NCI-H2227 (cell line): ENCODE measurements around the gene SLC2A9.

ENCODE experiments used
- DNase-seq: peaks from one replicate; lab custom pipeline; 2025; ENCODE audit not compliant: unreplicated experiment; lab: John Stamatoyannopoulos, UW

The SLC2A9 gene

DNA sequence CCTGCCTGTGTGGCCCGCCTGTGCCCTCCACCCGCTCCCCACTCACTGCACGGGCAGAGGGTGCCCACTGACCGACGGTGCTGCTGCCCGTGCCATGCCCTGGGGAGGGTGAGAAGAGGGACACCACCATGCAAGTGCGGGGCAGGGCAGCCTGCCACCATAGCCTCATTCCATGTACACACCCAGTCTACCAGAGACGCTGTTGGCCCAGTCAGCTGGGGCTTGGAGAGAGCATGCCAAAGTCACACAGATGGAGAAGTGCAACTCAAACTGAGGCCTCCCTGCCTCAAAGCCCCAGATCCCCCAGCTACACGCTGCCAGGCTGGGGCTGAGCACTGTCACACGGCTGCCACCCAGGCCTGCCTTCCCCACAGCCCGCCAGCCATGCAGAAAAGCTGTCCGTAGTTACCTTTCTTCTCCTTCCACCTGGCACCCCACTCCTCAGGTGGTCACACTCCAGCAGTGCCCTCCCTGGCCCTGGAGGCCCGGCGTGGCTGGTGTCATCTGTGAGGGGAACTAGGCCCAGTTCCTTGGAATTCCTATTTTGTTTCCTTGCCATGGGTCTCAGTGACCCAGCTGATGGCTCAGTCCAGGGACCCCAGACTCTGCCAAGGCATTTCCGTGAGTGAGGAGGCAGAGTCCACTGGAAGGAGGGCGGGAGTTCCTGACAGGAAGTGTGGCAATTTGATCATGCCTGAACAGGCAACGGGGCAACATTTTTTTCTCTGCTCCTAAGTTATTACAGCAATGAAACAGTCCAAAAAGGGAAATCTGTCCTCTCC is at the start of gene SLC2A9:
Gene SLC2A9 (minus strand): TSS at position 627 of the 782 bp plus-strand sequence. CDS start 68 bp downstream, at position 559.
- DNase-seq, result no peak

DNA sequence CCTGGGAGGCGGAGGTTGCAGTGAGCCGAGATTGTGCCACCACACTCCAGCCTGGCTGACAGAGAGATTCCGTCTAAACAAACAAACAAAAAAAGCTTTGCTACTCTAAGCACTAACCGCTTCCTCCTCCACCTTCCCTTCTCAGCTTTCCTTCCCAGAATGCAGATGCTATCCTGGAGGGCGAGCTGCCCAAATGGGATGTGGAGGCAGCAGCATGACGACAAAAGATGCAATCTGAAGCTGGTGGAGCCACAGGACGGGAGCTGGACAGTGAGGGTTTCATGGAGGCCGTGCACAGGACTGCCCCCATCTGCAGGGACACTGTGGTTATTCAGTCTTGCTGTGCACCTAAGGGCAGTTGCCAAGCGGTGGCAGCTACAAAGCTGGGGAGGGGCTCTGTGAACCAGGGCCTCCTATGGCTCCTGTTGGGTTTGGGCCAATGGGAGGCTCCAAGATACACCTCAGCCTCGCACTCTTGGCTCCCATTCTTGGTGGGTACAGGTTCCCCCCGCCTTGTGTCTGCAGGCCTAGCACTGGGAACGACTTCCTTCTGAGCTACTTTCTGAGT is 47.9 kb upstream of the SLC2A9 start:
- DNase-seq, result no peak

DNA sequence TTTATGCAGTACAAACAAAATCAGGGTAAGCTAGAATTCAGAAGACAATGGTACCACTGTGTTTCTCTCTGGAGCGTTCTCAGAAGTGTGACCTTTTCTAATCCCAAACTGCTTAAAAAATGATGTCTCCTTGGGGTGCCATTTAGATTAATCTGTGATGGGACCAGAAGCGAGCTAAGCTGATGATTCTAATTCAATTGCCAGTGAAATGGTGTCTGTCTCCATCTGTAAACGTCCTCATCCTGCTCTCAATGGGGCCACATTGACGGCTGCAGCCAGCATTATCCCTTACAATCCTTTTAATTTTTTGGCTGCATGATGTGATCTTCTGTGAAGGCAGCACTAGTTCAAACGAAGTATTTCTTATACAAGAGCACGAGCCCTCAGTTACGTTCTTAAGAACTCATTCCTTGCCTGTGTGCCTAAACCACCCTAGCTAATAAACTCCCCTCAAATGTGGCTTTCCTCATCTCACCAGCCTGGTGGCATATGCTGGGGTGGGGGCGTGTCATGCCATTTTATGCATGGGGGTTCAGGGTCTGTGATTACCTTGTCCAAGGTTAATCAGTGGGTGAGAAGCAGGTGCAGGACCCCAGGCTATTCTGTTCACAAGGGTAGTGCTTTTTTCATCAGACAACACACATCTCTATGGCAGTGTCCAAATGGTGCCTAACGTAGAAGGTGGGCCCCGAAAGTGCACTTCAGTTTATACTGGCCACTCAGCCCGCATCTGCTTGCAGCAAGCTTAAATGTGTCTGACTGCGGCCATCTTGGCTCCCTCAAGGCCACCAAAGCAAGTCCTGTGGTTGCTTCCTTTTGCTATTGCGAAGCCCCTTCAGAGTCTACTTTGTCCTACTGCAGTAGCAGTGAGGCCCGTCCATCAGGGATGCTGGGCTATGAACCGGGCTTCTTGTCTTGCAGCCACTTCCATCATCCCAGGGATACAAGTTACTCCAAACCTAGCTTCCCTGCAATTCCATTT is 45.7 kb upstream of the SLC2A9 start:
- DNase-seq, result peak; percentile 21

DNA sequence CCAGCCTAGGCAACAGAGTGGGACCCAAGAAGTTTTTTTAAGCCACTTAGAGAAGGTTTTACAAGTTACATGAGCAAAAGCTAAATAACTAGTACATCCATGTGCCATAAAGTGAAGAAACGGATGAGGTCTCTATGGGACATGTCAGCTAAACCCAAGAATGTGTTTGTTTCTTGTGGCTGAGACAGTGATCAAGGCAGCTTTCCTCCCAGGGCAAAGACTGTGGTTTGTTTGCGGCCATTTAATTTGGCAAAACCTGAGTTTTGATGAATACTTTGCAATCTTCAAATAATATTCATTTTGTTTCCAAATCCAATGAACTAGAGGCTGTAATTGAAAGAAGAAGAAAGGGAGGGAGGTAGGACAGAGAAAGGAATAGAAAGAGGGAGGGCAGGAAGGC is 44.9 kb upstream of the SLC2A9 start:
- no peak for DNase-seq

DNA sequence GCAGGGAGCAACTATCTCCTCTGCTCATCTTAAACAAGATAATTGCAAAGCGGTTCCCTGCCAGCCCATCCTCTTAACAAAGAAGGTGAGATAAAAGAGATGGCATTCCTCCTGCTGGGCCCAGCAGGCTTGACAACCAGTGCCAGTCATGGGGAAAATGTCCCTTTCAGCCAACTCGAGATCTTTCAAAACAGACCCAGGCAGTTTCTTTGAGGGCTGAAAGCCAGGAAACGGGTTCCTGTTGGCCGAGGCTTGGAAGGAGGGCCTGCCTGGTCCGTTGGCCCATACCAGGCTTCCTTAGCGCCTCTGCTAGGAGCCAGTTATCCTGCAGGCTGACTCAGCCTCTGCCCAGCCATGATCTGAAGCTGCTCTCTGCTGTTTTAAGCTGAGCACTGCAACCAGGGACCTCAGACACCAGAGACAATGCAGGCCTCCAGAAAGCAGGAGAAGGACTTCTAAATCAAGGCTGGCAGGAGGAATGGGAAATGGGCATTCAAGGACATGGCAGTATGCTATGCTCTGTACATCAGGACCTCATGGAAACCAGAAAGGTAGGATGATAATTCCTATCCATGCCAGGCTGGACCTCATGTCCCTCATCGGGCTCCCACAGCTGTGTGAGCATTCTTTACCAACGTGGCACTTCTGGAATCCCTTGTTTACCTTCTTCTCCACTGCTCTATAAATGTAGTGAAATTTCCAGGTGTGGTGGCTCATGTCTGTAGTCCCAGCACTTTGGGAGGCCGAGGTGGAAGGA is 42.4 kb upstream of the SLC2A9 start:
- DNase-seq, result peak; percentile 45

DNA sequence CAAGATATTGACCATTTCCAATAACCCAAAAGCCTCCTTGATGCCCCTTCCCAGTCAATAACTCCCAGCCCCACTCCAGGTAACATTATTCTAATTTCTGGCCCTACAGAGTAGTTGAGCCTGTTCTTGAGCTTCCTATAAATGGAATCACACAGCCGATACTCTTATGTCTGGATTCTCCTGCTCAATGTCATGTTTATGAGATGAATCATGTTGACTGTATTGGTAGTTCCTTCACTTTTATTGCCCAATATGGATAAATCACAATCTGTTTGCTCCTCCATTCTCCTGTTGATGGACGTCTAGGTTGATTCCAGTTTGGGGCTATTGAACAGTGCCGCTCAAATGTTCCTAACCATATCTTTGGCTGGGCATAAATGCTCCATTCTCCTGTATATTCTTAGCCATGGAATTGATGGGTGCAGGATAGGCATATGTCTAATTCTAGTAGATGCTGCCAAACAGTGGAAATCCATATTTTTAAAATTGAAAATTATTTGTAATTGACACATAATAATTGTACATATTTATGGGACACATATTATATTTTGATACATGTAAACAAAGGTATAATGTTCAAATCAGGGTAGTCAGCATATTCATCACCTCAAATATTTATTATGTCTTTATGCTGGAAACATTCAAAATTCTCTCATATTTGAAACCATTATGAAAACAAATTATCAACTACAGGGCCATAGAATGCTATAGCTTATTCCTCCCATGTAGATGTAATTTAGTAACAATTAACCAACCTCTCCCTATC is 40.5 kb upstream of the SLC2A9 start:
- no peak for DNase-seq

DNA sequence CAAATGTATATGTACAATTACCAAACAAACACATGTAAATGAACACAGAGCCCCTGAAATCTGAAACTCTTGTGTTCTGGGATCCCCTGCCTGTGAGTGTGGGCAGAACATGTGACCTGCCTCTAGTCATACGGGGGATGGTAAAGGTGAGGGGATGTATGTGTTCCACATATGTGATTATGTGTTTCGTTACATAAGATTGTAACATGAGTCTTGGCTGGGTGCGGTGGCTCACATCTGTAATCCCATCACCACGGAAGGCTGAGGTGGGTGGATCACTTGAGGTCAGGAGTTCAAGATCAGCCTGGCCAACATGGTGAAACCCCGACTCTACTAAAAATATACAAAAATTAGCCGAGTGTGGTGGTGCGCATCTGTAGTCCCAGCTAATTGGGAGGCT is 37.1 kb upstream of the SLC2A9 start:
- no peak for DNase-seq

DNA sequence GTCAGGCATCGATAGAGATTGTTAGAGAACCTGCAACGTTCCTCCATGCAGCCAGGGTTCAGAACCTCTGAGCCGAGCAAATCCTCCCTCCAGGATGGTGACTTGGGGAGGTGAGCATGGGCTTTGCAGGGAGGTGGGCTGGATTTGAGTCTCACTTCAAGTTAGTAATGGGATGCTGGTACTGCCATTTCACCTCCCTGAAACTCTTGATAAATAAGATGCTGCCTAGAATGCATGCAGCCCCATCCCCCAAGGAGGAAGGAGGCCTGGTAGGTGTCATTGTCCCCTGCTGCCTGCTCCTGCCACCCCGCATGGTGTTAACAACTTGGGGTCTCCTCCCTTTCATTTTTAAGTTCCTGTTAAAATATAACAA is 35.7 kb upstream of the SLC2A9 start:
- DNase-seq, result no peak

DNA sequence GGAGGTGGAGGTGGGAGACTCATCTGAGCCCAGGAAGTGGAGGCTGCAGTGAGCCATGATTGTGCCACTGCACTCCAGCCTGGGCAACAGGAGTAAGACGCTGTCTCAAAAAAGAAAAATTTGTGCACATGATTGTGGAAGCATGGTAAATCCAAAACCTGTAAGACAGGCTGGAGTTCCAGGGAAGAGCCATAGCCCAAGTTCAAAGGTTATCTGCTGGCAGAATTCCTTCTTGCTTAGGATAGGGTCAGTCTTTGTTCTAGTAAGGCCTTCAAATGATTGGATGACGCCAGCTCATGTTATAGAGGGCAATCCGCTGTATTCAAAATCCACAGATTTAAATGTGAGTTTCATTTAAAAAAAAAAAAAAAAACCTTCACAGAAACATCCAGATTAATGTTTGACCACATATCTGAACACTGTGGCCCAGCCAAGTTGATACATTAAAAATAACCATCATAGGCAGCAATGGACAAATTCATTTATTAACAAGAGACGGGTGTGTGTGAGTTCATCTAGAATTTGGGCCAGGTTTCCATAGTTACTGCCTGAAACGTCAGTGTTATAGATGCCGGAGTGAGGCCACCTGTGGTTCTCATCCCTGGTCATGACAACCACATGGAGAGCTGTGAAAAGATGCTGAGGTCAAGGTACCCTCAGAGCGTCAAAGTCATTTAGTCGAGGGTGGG is 35.2 kb upstream of the SLC2A9 start:
- DNase-seq, result no peak

DNA sequence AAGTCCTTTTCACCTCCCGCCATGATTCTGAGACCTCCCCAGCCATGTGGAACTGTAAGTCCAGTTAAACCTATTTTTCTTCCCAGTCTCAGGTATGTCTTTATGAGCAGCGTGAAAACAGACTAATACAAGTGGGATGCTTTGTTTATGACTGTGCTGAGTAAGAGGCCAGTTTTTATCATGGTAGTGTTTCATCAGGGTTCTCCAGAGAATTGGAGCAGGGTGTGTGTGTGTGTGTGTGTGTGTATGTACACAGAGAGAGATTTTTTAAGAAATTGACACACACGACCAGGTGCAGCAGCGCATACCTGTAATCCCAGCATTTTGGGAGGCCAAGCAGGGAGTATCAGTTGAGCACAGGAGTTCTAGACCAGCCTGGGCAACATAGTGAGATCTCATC is 34.6 kb upstream of the SLC2A9 start:
- no peak for DNase-seq

DNA sequence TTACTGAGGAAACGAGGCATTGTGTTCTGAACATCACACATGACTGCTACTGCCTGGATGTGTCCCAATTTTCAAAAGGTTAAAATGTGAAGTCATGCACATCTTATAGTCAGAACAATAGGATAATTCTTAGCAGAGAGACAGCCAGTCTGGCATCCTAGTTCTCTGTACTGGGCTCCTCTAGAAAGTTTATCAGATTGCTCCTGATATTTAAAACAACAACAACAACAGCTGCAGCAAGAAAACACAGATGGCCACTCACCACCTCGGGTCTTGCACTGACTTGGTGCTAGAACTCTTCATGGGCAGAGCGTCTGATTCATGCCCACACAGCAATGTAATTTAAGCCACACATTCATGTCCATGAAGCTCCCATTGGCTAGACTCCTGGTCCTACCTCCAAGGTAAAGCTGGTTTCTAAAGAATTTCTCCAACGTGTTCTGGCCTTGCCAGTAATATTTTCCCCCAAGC is 33.3 kb upstream of the SLC2A9 start:
- no peak for DNase-seq

DNA sequence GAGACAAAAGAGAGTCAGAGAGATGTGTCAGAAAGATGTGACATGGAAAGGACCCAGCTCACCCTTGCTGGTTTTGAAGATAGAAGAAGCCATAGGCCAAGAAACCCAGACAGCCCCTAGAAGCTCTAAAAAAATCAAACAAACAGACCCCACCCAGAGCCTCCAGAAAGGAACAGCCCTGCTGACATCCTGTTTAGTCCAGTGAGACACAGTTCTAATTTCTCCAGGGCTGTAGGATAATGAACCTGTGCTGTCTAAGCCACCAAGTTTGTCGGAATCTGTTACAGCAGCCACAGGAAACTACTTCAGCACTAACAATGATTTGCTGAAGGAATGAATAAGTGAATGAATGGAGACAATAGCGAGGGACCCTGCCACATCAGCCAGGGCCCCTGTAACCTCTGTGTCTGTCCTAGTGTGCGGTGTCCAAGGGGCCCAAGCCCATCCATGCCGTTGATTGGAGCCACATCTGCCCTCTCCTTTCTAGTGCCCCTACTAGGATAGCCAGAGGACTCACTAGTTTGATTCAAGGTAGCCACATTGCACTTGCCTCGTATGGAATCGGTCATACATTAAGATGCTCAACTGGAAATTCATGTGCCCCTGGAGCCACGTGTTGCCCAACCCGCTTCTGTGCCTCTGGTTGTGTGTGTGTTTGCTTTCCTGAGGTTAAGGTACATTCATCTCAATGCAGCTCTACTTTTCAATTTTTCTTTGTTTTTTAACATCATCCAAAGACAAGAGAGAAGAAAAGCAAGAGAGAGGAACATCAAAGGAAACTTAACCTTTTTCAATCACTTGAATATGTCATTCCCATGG is 32.5 kb upstream of the SLC2A9 start:
- no peak for DNase-seq

DNA sequence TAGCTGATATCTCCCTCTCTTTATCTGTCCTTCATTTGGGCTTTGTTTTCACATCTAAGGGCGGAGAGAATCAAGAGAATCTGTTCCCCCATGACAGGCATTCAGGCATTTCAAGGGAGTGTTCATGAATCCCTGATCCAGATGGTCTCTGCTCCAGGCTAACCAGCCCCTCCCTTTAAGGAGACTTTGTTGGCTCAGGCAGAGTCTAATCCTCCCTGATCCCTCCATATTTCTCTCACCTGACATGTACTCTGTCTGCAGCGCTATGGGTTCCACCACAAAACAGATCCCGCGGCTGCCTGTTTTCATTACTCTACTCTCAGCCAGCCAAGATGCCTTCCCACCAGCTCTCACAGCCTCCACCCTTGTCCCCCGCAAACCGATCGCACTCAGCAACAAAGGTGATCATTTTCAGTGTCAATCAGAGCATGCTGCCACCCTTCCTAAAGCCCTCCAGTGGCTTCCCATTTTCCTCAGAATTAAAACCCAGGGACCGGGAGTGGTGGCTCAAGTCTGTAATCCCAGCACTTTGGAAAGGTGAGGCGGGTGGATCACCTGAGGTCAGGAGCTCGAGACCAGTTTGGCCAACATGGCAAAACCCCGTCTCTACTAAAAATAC is 30.3 kb upstream of the SLC2A9 start:
- DNase-seq, result no peak

DNA sequence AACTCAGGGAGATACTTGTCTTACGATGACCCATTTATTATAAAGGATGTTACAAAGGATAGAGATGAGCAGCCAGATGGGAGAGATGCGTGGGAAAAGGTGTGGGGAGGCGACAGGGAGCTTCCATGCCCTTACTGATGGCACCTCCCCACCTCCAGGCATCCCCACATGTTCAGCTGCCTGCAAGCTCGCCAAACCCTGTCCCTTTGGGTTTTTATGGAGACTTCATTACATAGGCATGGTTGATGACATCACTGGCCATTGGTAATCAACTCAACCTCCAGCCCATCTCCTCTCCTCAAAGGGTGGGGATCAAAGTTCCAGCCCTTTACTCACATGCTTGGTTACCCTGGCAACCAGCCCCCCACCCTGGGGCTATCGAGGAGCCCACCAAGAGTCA is 29.4 kb upstream of the SLC2A9 start:
- no peak for DNase-seq

DNA sequence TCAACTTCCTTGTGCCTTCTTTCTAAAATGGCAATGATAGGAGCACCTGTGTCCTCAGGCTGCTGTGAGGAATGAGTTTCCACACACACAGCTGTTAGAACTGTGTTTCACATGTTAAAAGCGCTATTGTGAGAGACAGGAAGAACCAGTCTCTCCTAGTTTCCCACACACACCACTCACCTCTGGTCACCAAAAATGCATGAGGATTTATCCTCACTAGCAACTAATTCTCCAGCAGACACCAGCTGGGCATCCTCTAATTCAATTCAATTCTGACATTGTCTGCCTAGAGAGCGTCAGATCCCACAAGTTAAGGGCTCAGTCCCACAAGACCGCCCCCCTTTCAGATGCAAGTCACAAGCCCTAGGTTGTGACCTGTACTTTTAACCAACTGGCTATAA is 29.0 kb upstream of the SLC2A9 start:
- DNase-seq, result no peak

DNA sequence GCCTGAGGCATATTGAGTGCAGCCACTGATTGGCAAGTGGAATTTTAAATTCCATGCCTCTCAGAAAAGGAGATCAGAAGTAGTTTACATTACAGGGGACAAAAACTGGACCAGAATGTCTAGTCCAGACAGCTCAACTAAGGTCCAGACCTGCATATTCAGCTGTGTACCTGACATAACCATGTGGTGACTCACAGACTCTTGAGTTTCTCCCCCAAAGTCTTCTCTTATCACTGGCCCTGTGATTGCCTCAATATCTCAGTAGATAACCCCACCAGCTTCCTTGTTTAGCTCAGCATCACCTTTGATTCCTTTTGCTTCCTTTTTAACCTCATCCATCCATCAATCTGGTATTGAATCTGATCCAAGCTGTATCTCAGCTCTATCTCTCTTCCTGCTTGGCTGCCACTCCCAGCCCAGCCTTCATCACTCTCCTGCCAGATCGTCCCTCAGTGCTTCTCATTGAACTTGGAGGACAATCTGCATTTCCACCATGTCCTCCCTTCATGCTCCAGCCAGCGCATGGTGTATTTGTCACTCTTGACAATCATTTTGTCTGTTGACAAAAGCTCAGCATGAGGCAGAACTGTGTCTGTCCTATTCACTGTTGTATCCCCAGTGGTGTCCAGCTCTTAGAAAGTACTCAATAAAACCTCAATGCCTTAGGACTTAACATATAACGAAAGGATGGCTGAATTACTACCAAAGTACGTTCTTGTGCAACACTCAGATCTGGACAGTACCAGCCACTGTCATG is 27.8 kb upstream of the SLC2A9 start:
- DNase-seq, result no peak

DNA sequence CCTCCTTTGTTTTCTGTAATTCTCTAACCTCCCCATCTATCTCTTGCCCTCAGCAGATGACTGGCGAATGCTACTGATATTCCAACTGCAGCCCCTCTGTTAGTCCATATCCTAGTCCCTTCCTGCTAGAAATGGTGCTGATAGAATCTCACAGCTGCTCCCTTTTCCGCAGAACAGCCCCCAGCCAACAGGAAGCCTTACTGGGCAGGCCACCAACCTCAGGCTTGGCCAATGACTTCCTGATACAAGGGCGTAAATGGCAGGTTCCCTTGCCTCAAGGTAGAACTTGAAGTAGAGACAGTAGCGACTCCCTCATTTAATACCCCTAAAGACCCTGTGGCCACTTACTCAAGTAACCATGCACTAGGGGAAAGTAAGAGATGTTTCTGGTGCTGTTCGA is 26.7 kb upstream of the SLC2A9 start:
- DNase-seq, result no peak

DNA sequence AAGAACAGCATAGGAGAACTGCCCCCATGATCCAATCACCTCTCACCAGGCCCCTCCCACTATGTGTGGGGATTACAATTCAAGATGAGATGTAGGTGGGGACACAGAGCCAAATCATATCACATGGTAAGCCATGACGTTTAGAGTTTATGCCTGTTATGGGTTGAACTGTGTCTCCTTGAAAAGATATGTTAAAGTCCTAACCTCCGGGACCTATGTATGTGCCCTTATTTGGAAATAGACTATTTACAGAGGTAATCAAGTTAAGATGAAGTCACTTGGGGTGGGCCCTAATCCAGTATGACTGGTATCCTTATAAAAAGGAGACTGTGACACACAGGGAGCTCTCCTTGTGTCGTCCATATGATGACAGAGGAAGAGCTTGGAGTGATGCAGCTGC is 25.2 kb upstream of the SLC2A9 start:
- DNase-seq, result no peak
